HAP-1 (cell line): ENCODE results near the gene MID2.
"Not testable (repeated sequence)": the region's sequence is repeated elsewhere in the genome, so short reads cannot be mapped to it uniquely, and the experiment has no call there.

Experiments used
- DNase-seq, 2 experiments: peaks; one replicate each; pipeline ENCODE4 v3.0.0-alpha.2; 2016 to 2020; ENCODE audit warnings: low spot score in 2 of 2
- H3K27me3 ChIP-seq: fragments of 250-450 bp; sonication (Bioruptor Pico); 2 replicates; pipeline ENCODE4 v1.5.1; 2020; ENCODE audit warnings: low read depth, mild to moderate bottlenecking, moderate library complexity
- H3K36me3 ChIP-seq: fragments of 250-450 bp; sonication (Bioruptor Pico); replicated peaks from 2 replicates; pipeline ENCODE4 v1.5.1; 2020; ENCODE audit warnings: mild to moderate bottlenecking
- H3K4me1 ChIP-seq: fragments of 250-450 bp; sonication (Bioruptor Pico); 2 replicates; pipeline ENCODE4 v1.5.1; 2020; ENCODE audit warnings: mild to moderate bottlenecking
- H3K4me3 ChIP-seq: fragments of 250-450 bp; sonication (Bioruptor Pico); 2 replicates; pipeline ENCODE4 v1.5.1; 2020; ENCODE audit warnings: mild to moderate bottlenecking, moderate library complexity
- H3K9me3 ChIP-seq: fragments of 250-450 bp; sonication (Bioruptor Pico); 2 replicates; pipeline ENCODE4 v1.5.1; 2020; ENCODE audit warnings: mild to moderate bottlenecking, moderate library complexity
- in situ Hi-C: fragments of 300-500 bp; cut with MboI; formaldehyde crosslinking; loops from 3 replicates; pipeline ENCODE4 v1.14.3; 2020; ENCODE audit warnings: low sequenced_read_pairs, inconsistent platforms, mixed read lengths

MID2 gene

GRCh38 chrX:107935664-107936433 lies 110.2 kb downstream of the MID2 start:
- no peak overlapping the region for H3K4me3 ChIP-seq
- H3K36me3 ChIP-seq, result no peaks in the 10 kb centered on the region
- no peaks in the 10 kb centered on the region; the same call in 1 of the 2 replicates for H3K4me1 ChIP-seq
- peaks cover 2% of the 10 kb centered on the region; the same call in 1 of the 2 replicates for H3K27me3 ChIP-seq
- DNase-seq, result no peak
- in situ Hi-C loops, result no loop called here
- H3K9me3 ChIP-seq, result no peaks in the 10 kb centered on the region

GRCh38 chrX:107936434-107936730 lies 110.7 kb downstream of the MID2 start:
- H3K36me3 ChIP-seq, result no peaks in the 10 kb centered on the region
- no peak overlapping the region for H3K4me3 ChIP-seq
- no peaks in the 10 kb centered on the region; the same call in 1 of the 2 replicates for H3K4me1 ChIP-seq
- H3K9me3 ChIP-seq, result no peaks in the 10 kb centered on the region
- in situ Hi-C loops, result no loop called here
- H3K27me3 ChIP-seq, result peaks cover 2% of the 10 kb centered on the region; the same call in 1 of the 2 replicates
- no peak for DNase-seq

DNA sequence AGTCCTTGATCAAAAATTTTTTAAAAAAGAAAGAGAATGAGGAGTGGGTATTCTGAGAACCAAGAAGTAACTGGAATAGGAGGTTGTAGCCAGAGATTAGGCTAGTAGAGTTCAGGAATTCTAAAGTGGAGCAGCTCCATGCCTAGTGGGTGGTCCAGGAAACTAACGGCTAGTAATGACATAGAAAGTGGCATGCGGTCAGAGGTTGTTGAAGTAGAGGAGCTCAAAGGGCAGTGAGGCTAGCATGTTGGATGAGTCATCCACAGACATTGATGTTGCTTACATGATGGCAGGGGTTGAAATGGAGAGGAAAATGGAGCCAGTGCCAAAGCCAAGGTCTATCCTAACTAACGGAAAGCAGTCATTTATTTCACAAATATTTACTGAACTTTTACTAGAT lies 114.4 kb downstream of the MID2 start:
- in situ Hi-C loops, result no loop called here
- H3K36me3 ChIP-seq, result no peaks in the 10 kb centered on the region
- H3K9me3 ChIP-seq, result no peaks in the 10 kb centered on the region
- DNase-seq, result no peak
- no peaks in the 10 kb centered on the region; the same call in 1 of the 2 replicates for H3K4me1 ChIP-seq
- H3K4me3 ChIP-seq, result no peak overlapping the region
- H3K27me3 ChIP-seq, result peaks cover 2% of the 10 kb centered on the region; the same call in 1 of the 2 replicates

GRCh38 chrX:107955337-107955736 lies 129.7 kb downstream of the MID2 start:
- H3K4me1 ChIP-seq, in situ Hi-C loops, H3K4me3 ChIP-seq, H3K36me3 ChIP-seq, DNase-seq, H3K9me3 ChIP-seq: not testable (repeated sequence)
- peaks cover 21% of the 10 kb centered on the region for H3K27me3 ChIP-seq

- Histone ChIP-seq H3K36me3 (no peaks in the 10 kb centered on the region), H3K4me1 (peaks cover 9% of the 10 kb centered on the region), H3K27me3 (no peaks in the 10 kb centered on the region), H3K4me3 (no peak overlapping the region), H3K9me3 (no peaks in the 10 kb centered on the region)
- DNase-seq, result no peak
- in situ Hi-C loops, result no loop called here
Measured at GRCh38 chrX:107968623-107969022, 143.0 kb downstream of the MID2 start.

- Histone ChIP-seq H3K9me3 (no peaks in the 10 kb centered on the region), H3K4me3 (no peak overlapping the region), H3K27me3 (no peaks in the 10 kb centered on the region), H3K36me3 (no peaks in the 10 kb centered on the region), H3K4me1 (peaks cover 9% of the 10 kb centered on the region)
- peak in 1 of 2 experiments; percentile 43 for DNase-seq
- in situ Hi-C loops, result no loop called here
Measured at GRCh38 chrX:107970073-107970472, 144.4 kb downstream of the MID2 start.

DNA sequence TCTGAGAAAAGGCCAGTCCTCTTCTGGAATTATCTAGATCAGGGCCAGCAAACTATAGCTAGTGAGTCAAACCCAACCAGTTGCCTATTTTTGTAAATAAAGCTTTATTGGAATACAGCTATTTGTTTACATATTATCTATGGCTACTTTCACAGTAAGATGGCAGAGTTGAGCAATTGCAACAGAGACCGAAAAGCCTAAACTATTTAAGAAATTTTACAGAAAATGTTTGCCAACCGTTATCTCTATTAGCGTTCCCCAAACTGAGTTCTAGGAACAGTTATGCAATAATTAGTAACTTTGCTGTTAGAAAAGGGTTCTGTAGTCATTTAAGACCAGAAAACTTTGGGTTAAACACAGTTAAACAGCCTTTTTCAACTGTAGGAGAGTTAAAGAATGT lies 146.0 kb downstream of the MID2 start:
- Histone ChIP-seq H3K4me1 (peaks cover 9% of the 10 kb centered on the region), H3K4me3 (no peak overlapping the region), H3K27me3 (no peaks in the 10 kb centered on the region), H3K36me3 (no peaks in the 10 kb centered on the region), H3K9me3 (no peaks in the 10 kb centered on the region)
- in situ Hi-C loops, result no loop called here
- DNase-seq, result no peak
